ENCODE measurements around the gene NFYC.
"Not testable (repeated sequence)": the region's sequence is repeated elsewhere in the genome, so short reads cannot be mapped to it uniquely, and the experiment has no call there.

DNA sequence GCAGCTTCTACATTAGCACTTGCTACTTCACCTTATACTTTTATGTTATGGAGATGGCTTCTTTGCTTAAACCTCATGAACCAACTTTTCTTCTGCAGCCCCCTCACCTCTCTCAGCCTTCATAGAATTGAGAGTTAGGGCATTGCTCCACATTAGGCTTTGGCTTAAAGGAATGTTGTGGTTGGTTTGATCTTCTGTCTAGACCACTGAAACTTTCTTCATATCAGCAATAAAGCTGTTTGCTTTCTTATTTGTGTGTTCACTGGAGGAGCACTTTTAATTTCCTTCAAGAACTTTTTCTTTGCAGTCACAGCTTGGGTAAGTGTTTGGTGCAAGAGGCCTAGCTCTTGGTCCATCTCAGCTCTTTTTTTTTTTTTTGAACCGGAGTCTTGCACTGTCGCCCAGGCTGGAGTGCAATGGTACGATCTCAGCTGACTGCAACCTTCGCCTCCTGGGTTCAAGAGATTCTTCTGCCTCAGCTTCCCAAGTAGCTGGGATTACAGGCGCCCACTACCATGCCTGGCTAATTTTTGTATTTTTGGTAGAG lies 37.9 kb downstream of the NFYC start:
- not testable (repeated sequence) for TF ChIP-seq POLR2A (IDR thresholded peaks at IDR 0.05; ENCODE audit: low read depth, low read length); POLR2AphosphoS5 (IDR thresholded peaks at IDR 0.05; ENCODE audit: low read depth, low read length); TAF1 (IDR thresholded peaks at IDR 0.05; ENCODE audit: low read depth, low read length); PAX5 (IDR thresholded peaks at IDR 0.05; ENCODE audit: insufficient read depth, low read length, severe bottlenecking); SPI1 (IDR thresholded peaks at IDR 0.05; ENCODE audit: low read depth, low read length); POU2F2 (IDR thresholded peaks at IDR 0.05; ENCODE audit: low read depth, low read length)
